Lower lobe of right lung (tissue), 2 donors: ENCODE results near the gene PPP2R2C. TPM values are rescaled to one million over a fixed set of nuclear protein-coding genes. Genes with fewer than 3 reads are reported as not detected.

Source experiments
- ATAC-seq, 2 donors: fragments of 200-7000 bp; cut with Tn5 transposase; one replicate each; pipeline ENCODE4 v1.9.1; 2020 to 2022; ENCODE audit warnings: mild to moderate bottlenecking in 2 of 2, moderate library complexity in 2 of 2
- DNase-seq: peaks from one replicate; pipeline ENCODE4 v3.0.0-alpha.2; 2020
- H3K27ac ChIP-seq: fragments of 200-600 bp; one replicate; pipeline ENCODE4 v1.8.0; 2022
- H3K27me3 ChIP-seq: fragments of 200-600 bp; one replicate; pipeline ENCODE4 v1.8.0; 2022; ENCODE audit warnings: low read depth
- H3K36me3 ChIP-seq: fragments of 200-600 bp; one replicate; pipeline ENCODE4 v1.8.0; 2022; ENCODE audit warnings: mild to moderate bottlenecking
- H3K4me1 ChIP-seq: fragments of 200-600 bp; one replicate; pipeline ENCODE4 v1.8.0; 2022
- H3K4me3 ChIP-seq: fragments of 200-600 bp; one replicate; pipeline ENCODE4 v1.8.0; 2022; ENCODE audit warnings: mild to moderate bottlenecking
- H3K9me3 ChIP-seq: fragments of 200-600 bp; one replicate; pipeline ENCODE4 v1.8.0; 2022
- CTCF ChIP-seq: fragments of 200-600 bp; IDR thresholded peaks from one replicate; pipeline ENCODE4 v1.8.0; 2022; ENCODE audit warnings: antibody characterized with exemption, mild to moderate bottlenecking
- intact Hi-C: fragments of 100-400 bp; cut with DNase I; formaldehyde crosslinking; loops from one replicate; pipeline ENCODE4 v1.11.0; 2022
- total RNA-seq: library from RNA; stranded (reverse); fragmentation: NEBNext Ultra II Directional; extraction: Animal tissue kit (Norgen Biotek cat#: 25700); gene quantifications from one replicate; pipeline ENCODE4 v1.2.1, GENCODE V29; 2021
- donor health status: DM: no; HTN: yes; CAD: no; lungs with severe emphysema.

Gene PPP2R2C
- total RNA-seq, 1 donor from 2014 or later, result not detected

- ATAC-seq (no peak), DNase-seq (no peak)
- intact Hi-C loops, result no loop called here
- Histone ChIP-seq H3K4me1 (no peaks in the 10 kb centered on the region), H3K36me3 (peaks cover 77% of the 10 kb centered on the region), H3K27ac (no peak overlapping the region), H3K27me3 (no peaks in the 10 kb centered on the region), H3K4me3 (no peak overlapping the region), H3K9me3 (no peaks in the 10 kb centered on the region)
- no peak for TF ChIP-seq CTCF
Observed at GRCh38 chr4:6301051-6301731, 171.2 kb downstream of the PPP2R2C start.

- Histone ChIP-seq H3K27me3 (no peaks in the 10 kb centered on the region), H3K9me3 (no peaks in the 10 kb centered on the region), H3K27ac (no peak overlapping the region), H3K4me1 (no peaks in the 10 kb centered on the region), H3K36me3 (peaks cover 85% of the 10 kb centered on the region), H3K4me3 (no peak overlapping the region)
- DNase-seq (no peak), ATAC-seq (no peak)
- intact Hi-C loops, result no loop called here
- TF ChIP-seq CTCF, result no peak
Observed at GRCh38 chr4:6300359-6300758, 172.1 kb downstream of the PPP2R2C start.

GRCh38 chr4:6299875-6300274 is 172.5 kb downstream of the PPP2R2C start:
- Histone ChIP-seq H3K4me1 (no peaks in the 10 kb centered on the region), H3K27me3 (no peaks in the 10 kb centered on the region), H3K27ac (no peak overlapping the region), H3K36me3 (peaks cover 89% of the 10 kb centered on the region), H3K9me3 (no peaks in the 10 kb centered on the region), H3K4me3 (no peak overlapping the region)
- ATAC-seq, result no peak
- no peak for TF ChIP-seq CTCF
- intact Hi-C loops, result no loop called here
- DNase-seq, result no peak

- TF ChIP-seq CTCF, result no peak
- Histone ChIP-seq H3K36me3 (peaks cover 88% of the 10 kb centered on the region), H3K27me3 (no peaks in the 10 kb centered on the region), H3K27ac (no peak overlapping the region), H3K9me3 (no peaks in the 10 kb centered on the region), H3K4me1 (no peaks in the 10 kb centered on the region), H3K4me3 (no peak overlapping the region)
- DNase-seq, result no peak
- intact Hi-C loops, result no loop called here
- no peak for ATAC-seq
Observed at GRCh38 chr4:6298852-6299251, 173.6 kb downstream of the PPP2R2C start.

GRCh38 chr4:6298035-6298434 is 174.4 kb downstream of the PPP2R2C start:
- DNase-seq, result no peak
- TF ChIP-seq CTCF, result no peak

More at GRCh38 chr4:6298035-6298434, 174.4 kb downstream of the PPP2R2C start:
- Histone ChIP-seq H3K36me3 (peaks cover 88% of the 10 kb centered on the region), H3K27me3 (no peaks in the 10 kb centered on the region), H3K27ac (no peak overlapping the region), H3K9me3 (no peaks in the 10 kb centered on the region), H3K4me1 (no peaks in the 10 kb centered on the region), H3K4me3 (no peak overlapping the region)
- intact Hi-C loops, result no loop called here
- ATAC-seq, result no peak
